Ureter (tissue), 1 donor: ENCODE results near the gene MAML3. TPM values are rescaled to one million over a fixed set of nuclear protein-coding genes. Genes with fewer than 3 reads are reported as not detected.

Source experiments
- DNase-seq: peaks from one replicate; pipeline ENCODE4 v3.0.0-alpha.2; 2020; ENCODE audit warnings: low spot score
- total RNA-seq: library from RNA; stranded (reverse); gene quantifications from one replicate; pipeline ENCODE4 v1.2.4, GENCODE V29; 2023
- donor health status: DM: yes; HTN: yes; CAD: no.

Gene MAML3
- total RNA-seq, 1 donor from 2014 or later: 23.4 TPM

GRCh38 chr4:139814323-139815015 lies 339.5 kb downstream of the MAML3 start:
- no peak for DNase-seq

- DNase-seq: no peak
Measured at GRCh38 chr4:139813881-139814280, 340.1 kb downstream of the MAML3 start.

GRCh38 chr4:139810710-139811109 lies 343.3 kb downstream of the MAML3 start:
- DNase-seq: no peak

- no peak for DNase-seq
Measured at GRCh38 chr4:139809757-139810140, 344.2 kb downstream of the MAML3 start.

GRCh38 chr4:139808808-139809756 lies 344.9 kb downstream of the MAML3 start:
- no peak for DNase-seq

GRCh38 chr4:139808381-139808807 lies 345.6 kb downstream of the MAML3 start:
- no peak for DNase-seq

GRCh38 chr4:139807483-139807882 lies 346.5 kb downstream of the MAML3 start:
- DNase-seq: no peak

- no peak for DNase-seq
Measured at GRCh38 chr4:139806929-139807328, 347.1 kb downstream of the MAML3 start.

- no peak for DNase-seq
Measured at GRCh38 chr4:139802931-139803330, 351.1 kb downstream of the MAML3 start.

- DNase-seq: no peak
Measured at GRCh38 chr4:139802488-139802887, 351.5 kb downstream of the MAML3 start.

- no peak for DNase-seq
Measured at GRCh38 chr4:139801895-139802294, 352.1 kb downstream of the MAML3 start.

GRCh38 chr4:139800082-139800481 lies 353.9 kb downstream of the MAML3 start:
- no peak for DNase-seq

GRCh38 chr4:139799615-139800014 lies 354.4 kb downstream of the MAML3 start:
- DNase-seq: no peak

- DNase-seq: no peak
Measured at GRCh38 chr4:139798456-139798855, 355.5 kb downstream of the MAML3 start.

- DNase-seq: no peak
Measured at GRCh38 chr4:139797287-139797686, 356.7 kb downstream of the MAML3 start.

- DNase-seq: no peak
Measured at GRCh38 chr4:139795527-139796314, 358.3 kb downstream of the MAML3 start.

GRCh38 chr4:139794158-139794954 lies 359.6 kb downstream of the MAML3 start:
- DNase-seq: no peak

- DNase-seq: no peak
Measured at GRCh38 chr4:139791681-139792080, 362.3 kb downstream of the MAML3 start.

- no peak for DNase-seq
Measured at GRCh38 chr4:139790291-139790690, 363.7 kb downstream of the MAML3 start.

GRCh38 chr4:139789096-139789654 lies 364.8 kb downstream of the MAML3 start:
- DNase-seq: no peak
